H1 (cell line): ENCODE data around the gene HDAC9. TPM values are rescaled to one million over a fixed set of nuclear protein-coding genes. Genes with fewer than 3 reads are reported as not detected.

Source experiments
- CTCF ChIA-PET: fragments of 300-600 bp; sonication (Branson Sonifier 250); formaldehyde crosslinking; loops from one replicate; lab custom pipeline; 2021; ENCODE audit not compliant: partially characterized antibody; lab: Charles Lee
- POLR2A ChIA-PET: fragments of 300-600 bp; sonication (Branson Sonifier 250); formaldehyde crosslinking; loops from one replicate; lab custom pipeline; 2021; ENCODE audit warnings: inconsistent platforms; ENCODE audit not compliant: partially characterized antibody; lab: Charles Lee
- DNase-seq, 2 experiments: peaks; one replicate each; pipeline versions ENCODE4 v3.0.0 to v3.0.0-alpha.2; 2010 to 2022; ENCODE audit warnings: low spot score in 2 of 2, low read depth in 1 of 2, mixed read lengths in 1 of 2
- FAIRE-seq: peaks from 2 replicates; lab custom pipeline; 2011; peaks lifted over from hg19 to GRCh38; lab: Jason Lieb, UNC
- H2AFZ ChIP-seq: 2 replicates; pipeline ENCODE4 v1.8.1; 2012; ENCODE audit warnings: low read length, inconsistent platforms
- H2AK5ac ChIP-seq: 2 replicates; pipeline ENCODE4 v1.6.1; 2013; ENCODE audit warnings: low read depth, low read length
- H2BK120ac ChIP-seq: replicated peaks from 2 replicates; pipeline ENCODE3; 2013; ENCODE audit warnings: low read depth, low read length, inconsistent platforms
- H2BK12ac ChIP-seq: 2 replicates; pipeline ENCODE4 v1.6.1; 2013; ENCODE audit warnings: low read depth, low read length
- H2BK15ac ChIP-seq: 2 replicates; pipeline ENCODE4 v1.6.1; 2013; ENCODE audit warnings: low read length
- H2BK20ac ChIP-seq: 2 replicates; pipeline ENCODE4 v1.6.1; 2013; ENCODE audit warnings: low read length
- H2BK5ac ChIP-seq: 2 replicates; pipeline ENCODE4 v1.6.1; 2013; ENCODE audit warnings: low read depth, low read length
- H3K14ac ChIP-seq: 2 replicates; pipeline ENCODE4 v1.6.1; 2013; ENCODE audit warnings: inconsistent platforms; ENCODE audit not compliant: insufficient read length
- H3K18ac ChIP-seq: 2 replicates; pipeline ENCODE4 v1.6.1; 2013; ENCODE audit warnings: low read length; ENCODE audit errors: extremely low read depth
- H3K23ac ChIP-seq: 2 replicates; pipeline ENCODE4 v1.6.1; 2013; ENCODE audit warnings: inconsistent platforms; ENCODE audit not compliant: insufficient read length
- H3K23me2 ChIP-seq: 2 replicates; pipeline ENCODE4 v1.6.1; 2013; ENCODE audit warnings: low read depth, low read length
- H3K27ac ChIP-seq: 2 replicates; pipeline ENCODE4 v1.6.1; 2011; ENCODE audit warnings: low read depth, low read length, inconsistent platforms
- H3K27me3 ChIP-seq, 4 experiments: replicated peaks in 1 of 4; 1 replicate in 1 of 4; 2 replicates in 3 of 4; pipeline versions ENCODE4 v1.6.1 to v1.8.1; 2011 to 2013; ENCODE audit warnings: low read length in 3 of 4, mild to moderate bottlenecking in 3 of 4, inconsistent platforms in 2 of 4, mixed read lengths in 2 of 4, moderate library complexity in 1 of 4; ENCODE audit not compliant: control insufficient read depth in 3 of 4, insufficient read depth in 3 of 4; ENCODE audit errors: extremely low read depth in 1 of 4
- H3K36me3 ChIP-seq, 4 experiments: 2 replicates each; pipeline versions ENCODE4 v1.6.1 to v1.8.1; 2011 to 2013; ENCODE audit warnings: mild to moderate bottlenecking in 4 of 4, low read length in 3 of 4, moderate library complexity in 2 of 4, control low read depth in 1 of 4, inconsistent platforms in 1 of 4; ENCODE audit not compliant: insufficient read depth in 4 of 4, control insufficient read depth in 2 of 4
- H3K4ac ChIP-seq: replicated peaks from 2 replicates; pipeline ENCODE3; 2013; ENCODE audit warnings: low read length, low read depth, mixed read lengths, inconsistent platforms; ENCODE audit not compliant: insufficient read length
- H3K4me1 ChIP-seq, 4 experiments: replicated peaks in 1 of 4; 1 replicate in 1 of 4; 2 replicates in 3 of 4; pipeline versions ENCODE4 v1.6.1 to v1.8.1; 2011 to 2013; ENCODE audit warnings: low read length in 3 of 4, inconsistent platforms in 2 of 4, mixed read lengths in 1 of 4; ENCODE audit not compliant: insufficient read depth in 4 of 4, control insufficient read depth in 3 of 4
- H3K4me2 ChIP-seq, 2 experiments: 2 replicates each; pipeline versions ENCODE4 v1.6.1 to v1.8.1; 2011 to 2013; ENCODE audit warnings: low read depth in 2 of 2, low read length in 2 of 2, control low read depth in 1 of 2, inconsistent platforms in 1 of 2, mild to moderate bottlenecking in 1 of 2; ENCODE audit not compliant: insufficient read depth in 1 of 2
- H3K4me3 ChIP-seq, 4 experiments: fragments of 200-600, 300-600 bp in 1 of 4; sonication (generic), shearing (Covaris generic), sonication (Bioruptor Twin) in 1 of 4; 2 replicates each; pipeline versions ENCODE4 v1.5.1 to v1.8.1; 2011 to 2016; ENCODE audit warnings: low read length in 4 of 4, low read depth in 3 of 4, control low read depth in 2 of 4, inconsistent platforms in 2 of 4, mild to moderate bottlenecking in 2 of 4, mixed read lengths in 1 of 4, moderate library complexity in 1 of 4; ENCODE audit not compliant: insufficient read depth in 2 of 4; ENCODE audit errors: extremely low read depth in 1 of 4
- H3K56ac ChIP-seq: replicated peaks from 2 replicates; pipeline ENCODE3; 2013; ENCODE audit warnings: low read depth, mild to moderate bottlenecking, mixed read lengths, low read length, inconsistent platforms; ENCODE audit not compliant: insufficient read length
- H3K79me1 ChIP-seq: 2 replicates; pipeline ENCODE4 v1.6.1; 2013; ENCODE audit warnings: low read depth, low read length, control low read depth
- H3K79me2 ChIP-seq, 2 experiments: 2 replicates each; pipeline versions ENCODE4 v1.6.1 to v1.8.1; 2012 to 2013; ENCODE audit warnings: low read length in 2 of 2, mild to moderate bottlenecking in 2 of 2, inconsistent platforms in 1 of 2; ENCODE audit not compliant: insufficient read depth in 2 of 2, control insufficient read depth in 1 of 2
- H3K9ac ChIP-seq, 4 experiments: replicated peaks in 1 of 4; 1 replicate in 1 of 4; 2 replicates in 3 of 4; pipeline versions ENCODE4 v1.6.1 to v1.8.1; 2011 to 2013; ENCODE audit warnings: low read depth in 3 of 4, low read length in 3 of 4, control low read depth in 2 of 4, mild to moderate bottlenecking in 2 of 4, moderate library complexity in 2 of 4, inconsistent platforms in 1 of 4; ENCODE audit errors: extremely low read depth in 1 of 4
- H3K9me3 ChIP-seq, 2 experiments: 2 replicates each; pipeline versions ENCODE4 v1.6.1 to v1.8.1; 2012 to 2013; ENCODE audit warnings: mild to moderate bottlenecking in 2 of 2, moderate library complexity in 2 of 2, control low read depth in 1 of 2, inconsistent platforms in 1 of 2, low read depth in 1 of 2, low read length in 1 of 2, mixed read lengths in 1 of 2; ENCODE audit not compliant: insufficient read depth in 2 of 2
- H4K20me1 ChIP-seq, 2 experiments: replicated peaks in 1 of 2; 2 replicates each; pipeline versions ENCODE3 to v1.8.1; 2011 to 2013; ENCODE audit warnings: inconsistent platforms in 2 of 2, low read length in 2 of 2, mild to moderate bottlenecking in 1 of 2; ENCODE audit not compliant: insufficient read depth in 2 of 2, control insufficient read depth in 1 of 2
- H4K5ac ChIP-seq: 2 replicates; pipeline ENCODE4 v1.6.1; 2013; ENCODE audit warnings: low read length, low read depth, mixed read lengths, inconsistent platforms; ENCODE audit not compliant: insufficient read length
- H4K8ac ChIP-seq: 2 replicates; pipeline ENCODE4 v1.8.0; 2013; ENCODE audit warnings: mild to moderate bottlenecking, moderate library complexity, low read length, inconsistent platforms; ENCODE audit not compliant: insufficient read depth; ENCODE audit errors: extremely low read depth
- H4K91ac ChIP-seq: replicated peaks from 2 replicates; pipeline ENCODE3; 2013; ENCODE audit warnings: low read length, mixed read lengths, inconsistent platforms; ENCODE audit not compliant: insufficient read length
- BRCA1 ChIP-seq: IDR thresholded peaks from 2 replicates; pipeline ENCODE4 v1.6.1; 2012; ENCODE audit warnings: low read depth, low read length, improper control_type of control experiment
- GABPA ChIP-seq: IDR thresholded peaks from 2 replicates; pipeline ENCODE4 v1.6.1; 2011; ENCODE audit warnings: mild to moderate bottlenecking, low read length, moderate library complexity, borderline replicate concordance; ENCODE audit not compliant: insufficient read depth
- GTF2F1 ChIP-seq: IDR thresholded peaks from 2 replicates; pipeline ENCODE4 v1.6.1; 2012; ENCODE audit warnings: low read depth, low read length, improper control_type of control experiment, borderline replicate concordance
- HDAC2 ChIP-seq, 2 experiments: fragments of 300-600 bp in 1 of 2; sonication (generic) in 1 of 2; IDR thresholded peaks; 2 replicates each; pipeline ENCODE4 v1.6.1; 2011 to 2012; ENCODE audit warnings: low read depth in 2 of 2, low read length in 2 of 2, mild to moderate bottlenecking in 2 of 2, moderate library complexity in 2 of 2, borderline replicate concordance in 1 of 2, inconsistent platforms in 1 of 2
- NRF1 ChIP-seq: IDR thresholded peaks from 2 replicates; pipeline ENCODE4 v1.6.1; 2011; ENCODE audit warnings: mild to moderate bottlenecking, low read depth, low read length, improper control_type of control experiment
- RBBP5 ChIP-seq: IDR thresholded peaks from 2 replicates; pipeline ENCODE4 v1.7.1; 2012; ENCODE audit warnings: low read depth, mild to moderate bottlenecking, inconsistent platforms, low read length, moderate library complexity, borderline replicate concordance
- TAF1 ChIP-seq: IDR thresholded peaks from 2 replicates; pipeline ENCODE4 v1.6.1; 2011; ENCODE audit warnings: mild to moderate bottlenecking, low read depth, low read length
- TCF12 ChIP-seq: IDR thresholded peaks from 2 replicates; pipeline ENCODE4 v1.6.1; 2011; ENCODE audit warnings: low read depth, mild to moderate bottlenecking, low read length
- TEAD4 ChIP-seq: IDR thresholded peaks from 2 replicates; pipeline ENCODE4 v1.6.1; 2012; ENCODE audit warnings: low read depth, low read length, inconsistent platforms, mixed read lengths
- WGBS, 2 experiments: shearing (Covaris generic) in 1 of 2; methylation state at CpG; one replicate each; pipeline versions ENCODE4 v1.1.6 to v1.1.7; 2013 to 2015; ENCODE audit warnings: low lambda C conversion rate in 2 of 2, mixed read lengths in 2 of 2, inconsistent platforms in 1 of 2, low coverage in 1 of 2, missing lambda C conversion rate in 1 of 2; ENCODE audit not compliant: insufficient replicate concordance in 2 of 2, insufficient coverage in 1 of 2, insufficient read length in 1 of 2; ENCODE audit errors: extremely low coverage in 1 of 2, missing lambda C conversion rate in 1 of 2; 5-methylcytosine and 5-hydroxymethylcytosine counted together
- polyA plus RNA-seq, 7 experiments: library from polyadenylated mRNA; depleted of rRNA in 3 of 7; stranded (reverse) in 5 of 7; unstranded in 2 of 7; fragments of >200 nt in 5 of 7; fragments of 200-250 nt in 2 of 7; gene quantifications; 1 replicate in 5 of 7; 2 replicates in 1 of 7; 4 replicates in 1 of 7; pipeline versions ENCODE4 v1.2.1 to v1.2.3, GENCODE V29; 2011 to 2013; ENCODE audit warnings: missing spikeins in 2 of 7, mixed read lengths in 2 of 7
- total RNA-seq: library from RNA; stranded (reverse); fragmentation: NEBNext Ultra II Directional; extraction: Animal tissue kit (Norgen Biotek cat#: 25700); gene quantifications from 2 replicates; pipeline ENCODE4 v1.2.1, GENCODE V29; 2021

Gene HDAC9
- total and polyA plus RNA-seq, 2 of the 8 experiments (the other 6 are each of a cell fraction or from before 2014, with no cell fraction given) = 9.5 to 13.1 TPM

DNA sequence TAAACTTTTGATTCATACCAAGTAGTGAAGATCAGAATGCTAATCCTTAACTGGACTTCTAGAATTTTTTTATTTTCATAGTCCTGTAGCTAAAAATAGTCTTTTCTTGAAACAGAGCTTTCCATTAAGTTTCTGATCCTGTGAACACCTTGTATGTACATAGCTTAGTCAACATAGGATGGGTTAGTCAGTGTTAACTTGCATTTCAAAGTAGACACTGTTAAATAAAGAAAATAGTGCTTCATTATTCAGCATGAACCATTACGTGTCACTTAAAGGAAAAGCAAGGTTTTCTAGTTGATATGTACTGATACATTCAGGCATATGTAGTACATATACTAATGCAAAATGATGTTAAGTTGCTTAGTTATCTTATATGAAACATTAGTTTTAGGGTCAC lies 7.5 kb upstream of the HDAC9 start:
- WGBS, 2 experiments = 92% methylated on average over 1 of the region's 1 CpG; no CpG with 5 or more reads in 1 of the 2 experiments
- Histone ChIP-seq H3K4me1 (no peaks in the 10 kb centered on the region), H2BK15ac (no peak overlapping the region)
- TF ChIP-seq TAF1 (no peak), NRF1 (no peak), GTF2F1 (no peak), TEAD4 (no peak), HDAC2 (IDR thresholded peaks at IDR 0.05; ENCODE audit: borderline replicate concordance in 1 of 2, low read depth in 2 of 2, low read length in 2 of 2) (no peak), BRCA1 (no peak), GABPA (no peak), RBBP5 (no peak), TCF12 (no peak)
- TF ChIP-seq, all 59 proteins: peak for 0
- H3K27ac ChIP-seq = no peak overlapping the region
- no peaks in the 10 kb centered on the region for H3K79me2 ChIP-seq
- H4K8ac ChIP-seq = no peak overlapping the region
- no peak overlapping the region for H3K23ac ChIP-seq
- CTCF ChIA-PET = interaction anchor here (0.7 to 2.7 kb wide), 8 partner anchors 8 to 135 kb away, joined by 3 to 11 read pairs (median 6); no protein-coding TSS in a partner anchor
- POLR2A ChIA-PET = no interaction called here
- H4K5ac ChIP-seq = no peak overlapping the region
- H3K9ac ChIP-seq = no peak overlapping the region
- H3K9me3 ChIP-seq = no peaks in the 10 kb centered on the region
- no peak overlapping the region for H2BK20ac ChIP-seq
- FAIRE-seq (no peak), DNase-seq (no peak)
- H3K23me2 ChIP-seq = no peaks in the 10 kb centered on the region
- no peak overlapping the region for H4K91ac ChIP-seq
- no peak overlapping the region for H3K18ac ChIP-seq
- H3K4ac ChIP-seq = no peak overlapping the region
- H2AK5ac ChIP-seq = no peak overlapping the region
- H3K4me3 ChIP-seq = no peak overlapping the region
- no peak overlapping the region for H2BK5ac ChIP-seq
- H3K4me2 ChIP-seq = no peak overlapping the region
- no peak overlapping the region for H2BK120ac ChIP-seq
- no peaks in the 10 kb centered on the region for H3K36me3 ChIP-seq
- H3K56ac ChIP-seq = no peak overlapping the region
- no peaks in the 10 kb centered on the region for H3K79me1 ChIP-seq
- no peak overlapping the region for H2AFZ ChIP-seq
- no peak overlapping the region for H2BK12ac ChIP-seq
- no peaks in the 10 kb centered on the region for H4K20me1 ChIP-seq
- no peaks in the 10 kb centered on the region for H3K27me3 ChIP-seq
- no peak overlapping the region for H3K14ac ChIP-seq
